ENCODE data around the gene CRK.

CRK gene

DNA sequence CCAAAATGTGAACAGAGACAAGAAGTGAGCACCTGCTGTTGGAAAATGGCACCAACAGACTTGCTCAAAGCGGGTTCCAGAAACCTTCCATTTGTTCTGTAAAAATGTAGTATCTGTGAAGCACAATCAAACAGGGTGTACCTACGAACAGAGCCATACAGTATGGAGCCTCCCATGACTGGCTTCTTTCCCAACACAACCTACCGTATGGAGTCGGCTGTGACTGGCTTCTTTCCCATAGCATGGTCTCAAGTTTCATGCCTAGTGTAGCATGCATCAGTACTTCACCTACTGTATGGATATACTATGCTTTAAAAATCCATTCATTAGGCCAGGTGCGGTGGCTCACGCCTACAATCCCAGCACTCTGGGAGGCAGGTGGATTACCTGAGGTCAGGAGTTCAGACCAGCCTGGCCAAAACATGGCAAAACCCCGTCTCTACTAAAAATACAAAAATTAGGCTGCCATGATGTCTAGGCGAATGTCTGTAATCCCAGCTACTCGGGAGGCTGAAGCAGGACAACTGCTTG, 82.3 kb downstream of the CRK start:
- TF ChIP-seq RARB (CRISPR knock-in tag; IDR thresholded peaks at IDR 0.05) = no peak
- no peak for TF ChIP-seq SNAI2 (CRISPR knock-in tag; IDR thresholded peaks at IDR 0.05)
- TF ChIP-seq ZFP3 (CRISPR knock-in tag; IDR thresholded peaks at IDR 0.05) = no peak
- no peak for TF ChIP-seq ZNF8 (CRISPR knock-in tag; IDR thresholded peaks at IDR 0.05)
- no peak for TF ChIP-seq ARNTL (CRISPR knock-in tag; IDR thresholded peaks at IDR 0.05; ENCODE audit: borderline replicate concordance, low read depth)
- no peak for TF ChIP-seq ZC3H10 (CRISPR knock-in tag; IDR thresholded peaks at IDR 0.05)
- TF ChIP-seq CSDC2 (CRISPR knock-in tag; IDR thresholded peaks at IDR 0.05) = no peak
- no peak for ATAC-seq

DNA sequence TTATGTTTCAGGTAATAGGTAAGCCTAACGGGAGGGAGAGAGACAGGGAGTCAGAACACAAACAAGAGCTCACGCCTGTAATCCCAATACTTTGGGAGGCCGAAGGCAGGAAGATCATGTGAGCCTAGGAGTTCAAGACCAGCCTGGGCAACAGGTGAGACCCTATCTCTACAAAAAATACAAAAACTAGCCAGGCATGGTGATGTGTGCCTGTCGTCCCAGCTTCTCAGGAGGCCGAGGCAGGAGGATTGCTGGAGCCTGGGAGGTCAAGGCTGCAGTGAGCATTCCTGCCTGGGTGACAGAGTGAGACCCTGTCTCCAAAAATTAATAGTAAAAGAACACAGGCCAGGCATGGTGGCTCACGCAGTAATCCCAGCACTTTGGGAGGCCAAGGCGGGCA, 83.4 kb downstream of the CRK start:
- ATAC-seq = no peak
- TF ChIP-seq GLIS3 (CRISPR knock-in tag; IDR thresholded peaks at IDR 0.05) (no peak), ZNF565 (CRISPR knock-in tag; conservative IDR thresholded peaks at IDR 0.05; ENCODE audit: low read depth) (no peak), ESRRG (CRISPR knock-in tag; IDR thresholded peaks at IDR 0.05) (no peak), ZNF70 (CRISPR knock-in tag; IDR thresholded peaks at IDR 0.05) (no peak), ZFP30 (CRISPR knock-in tag; IDR thresholded peaks at IDR 0.05) (no peak), RARB (CRISPR knock-in tag; IDR thresholded peaks at IDR 0.05) (no peak)

DNA sequence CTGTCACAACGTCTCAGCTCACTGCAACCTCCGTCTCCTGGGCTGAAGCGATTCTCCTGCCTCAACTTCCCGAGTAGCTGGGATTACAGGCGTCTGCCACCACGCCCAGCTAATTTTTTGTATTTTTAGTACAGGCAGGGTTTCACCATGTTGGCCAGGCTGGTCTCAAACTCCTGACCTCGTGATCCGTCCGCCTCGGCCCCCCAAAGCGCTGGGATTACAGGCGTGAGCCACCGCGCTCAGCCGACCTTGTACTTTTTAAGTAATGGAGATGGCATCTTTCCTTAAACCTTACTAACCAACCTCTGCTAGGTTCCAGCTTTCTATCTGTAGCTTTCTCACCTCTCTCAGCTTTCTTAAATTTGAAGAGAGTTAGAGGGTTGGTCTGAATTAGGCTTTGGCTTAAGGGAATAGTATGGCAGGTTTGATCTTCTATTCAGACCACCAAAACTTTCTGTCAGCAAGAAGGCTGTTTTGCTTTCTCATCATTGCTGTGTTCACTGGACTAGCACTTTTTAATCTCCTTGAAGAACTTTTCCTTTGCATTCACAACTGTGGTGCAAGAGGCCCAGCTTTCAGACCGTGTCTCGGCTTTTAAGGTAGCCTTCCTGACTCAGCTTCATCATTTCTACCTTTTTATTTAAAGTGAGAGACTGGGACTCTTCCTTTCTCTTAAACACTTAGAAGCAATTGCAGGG, 84.0 kb downstream of the CRK start:
- ATAC-seq = no peak
- TF ChIP-seq ZFP30 (CRISPR knock-in tag; IDR thresholded peaks at IDR 0.05) = no peak
- no peak for TF ChIP-seq BACH2 (CRISPR knock-in tag; IDR thresholded peaks at IDR 0.05; ENCODE audit: borderline replicate concordance)
- TF ChIP-seq GLIS3 (CRISPR knock-in tag; IDR thresholded peaks at IDR 0.05) = no peak
- no peak for TF ChIP-seq ZC3H10 (CRISPR knock-in tag; IDR thresholded peaks at IDR 0.05)

Data from SK-N-SH treated with all-trans-retinoic acid at 6 μM for 48 hours (cell line).